ENCODE results near the gene JSRP1. TPM values are rescaled to one million over a fixed set of nuclear protein-coding genes. Genes with fewer than 3 reads are reported as not detected.

The JSRP1 gene
- polyA plus RNA-seq, 4 donors, result 0.30 to 0.91 (median 0.45) TPM

Other genes starting within 250 kb of the JSRP1 start
- gene BTBD2, start 240.7 kb downstream of the JSRP1 start, polyA plus RNA-seq (ENCODE audit: insufficient read length in 4 of 4), result 100 to 1,000 TPM in 2 of 4 donors, 10 to 100 TPM in 2; 86.4 to 114 (median 100) TPM
- gene MKNK2, start 205.2 kb downstream of the JSRP1 start, polyA plus RNA-seq (ENCODE audit: insufficient read length in 4 of 4), result 10 to 100 TPM; 62.2 to 94.8 (median 66.3) TPM
- 10 to 100 TPM; 23.4 to 26.8 (median 25.1) TPM for gene MOB3A, start 160.1 kb downstream of the JSRP1 start, polyA plus RNA-seq (ENCODE audit: insufficient read length in 4 of 4)
- gene IZUMO4, start 159.5 kb downstream of the JSRP1 start, polyA plus RNA-seq (ENCODE audit: insufficient read length in 4 of 4), result 1 to 10 TPM; 6.2 to 7.2 (median 7.0) TPM
- gene AP3D1, start 104.9 kb downstream of the JSRP1 start, polyA plus RNA-seq (ENCODE audit: insufficient read length in 4 of 4), result 100 to 1,000 TPM in 3 of 4 donors, 10 to 100 TPM in 1; 96.5 to 124 (median 111) TPM
- 10 to 100 TPM; 22.8 to 32.3 (median 26.3) TPM for gene DOT1L, start 92.5 kb downstream of the JSRP1 start, polyA plus RNA-seq (ENCODE audit: insufficient read length in 4 of 4)
- 10 to 100 TPM; 58.4 to 91.2 (median 63.3) TPM for gene PLEKHJ1, start 20.1 kb downstream of the JSRP1 start, polyA plus RNA-seq (ENCODE audit: insufficient read length in 4 of 4)
- 10 to 100 TPM; 65.4 to 91.1 (median 73.2) TPM for gene SF3A2, start 19.6 kb downstream of the JSRP1 start, polyA plus RNA-seq (ENCODE audit: insufficient read length in 4 of 4)
- gene AMH, start 7.1 kb downstream of the JSRP1 start, polyA plus RNA-seq (ENCODE audit: insufficient read length in 4 of 4), result 1 to 10 TPM; 1.7 to 4.0 (median 2.2) TPM
- gene PEAK3, start 25.8 kb upstream of the JSRP1 start, polyA plus RNA-seq (ENCODE audit: insufficient read length in 4 of 4), result under 1 TPM in 3 of 4 donors, not detected in 1; 0.06 to 0.08 (median 0.06) TPM
- gene LINGO3, start 51.7 kb upstream of the JSRP1 start, polyA plus RNA-seq (ENCODE audit: insufficient read length in 4 of 4), result under 1 TPM in 1 of 4 donors, not detected in 3; 0.06 TPM
- 100 to 1,000 TPM in 1 of 4 donors, 10 to 100 TPM in 3; 69.8 to 117 (median 73.1) TPM for gene LSM7, start 72.2 kb upstream of the JSRP1 start, polyA plus RNA-seq (ENCODE audit: insufficient read length in 4 of 4)
- 10 to 100 TPM; 53.8 to 91.6 (median 59.9) TPM for gene SPPL2B, start 72.3 kb upstream of the JSRP1 start, polyA plus RNA-seq (ENCODE audit: insufficient read length in 4 of 4)
- under 1 TPM; 0.13 to 0.29 (median 0.26) TPM for gene TMPRSS9, start 103.8 kb upstream of the JSRP1 start, polyA plus RNA-seq (ENCODE audit: insufficient read length in 4 of 4)
- 100 to 1,000 TPM in 1 of 4 donors, 10 to 100 TPM in 3; 62.6 to 125 (median 71.4) TPM for gene TIMM13, start 171.2 kb upstream of the JSRP1 start, polyA plus RNA-seq (ENCODE audit: insufficient read length in 4 of 4)
- gene LMNB2, start 200.5 kb upstream of the JSRP1 start, polyA plus RNA-seq (ENCODE audit: insufficient read length in 4 of 4), result 10 to 100 TPM; 54.2 to 79.5 (median 62.3) TPM
- 10 to 100 TPM; 10.1 to 14.1 (median 13.1) TPM for gene GADD45B, start 219.7 kb upstream of the JSRP1 start, polyA plus RNA-seq (ENCODE audit: insufficient read length in 4 of 4)